A549 (cell line): Measurements from ENCODE around the gene NTM. TPM values are rescaled to one million over a fixed set of nuclear protein-coding genes. Genes with fewer than 3 reads are reported as not detected.

ENCODE experiments used
- ATAC-seq, 2 experiments: fragments of 200-7000 bp in 1 of 2; fragments of >200 bp in 1 of 2; cut with Nextera tagmentation in 1 of 2; cut with Tn5 transposase in 1 of 2; 3 replicates each; pipeline versions ENCODE4 v1.8.0 to v1.9.1; 2018 to 2020; ENCODE audit warnings: mild to moderate bottlenecking in 1 of 2, moderate library complexity in 1 of 2
- CTCF ChIA-PET: fragments of 300-600 bp; sonication (Branson Sonifier 250); formaldehyde crosslinking; extraction: SDS; loops from one replicate; lab custom pipeline; 2021; ENCODE audit warnings: antibody characterized with exemption, inconsistent platforms; lab: Yijun Ruan, JAX
- POLR2A ChIA-PET: fragments of 350-600 bp; formaldehyde crosslinking; extraction: SDS; loops from one replicate; lab custom pipeline; 2021; ENCODE audit warnings: antibody characterized with exemption, inconsistent platforms; lab: Yijun Ruan, JAX
- DNase-seq, 2 experiments: peaks; one replicate each; pipeline versions ENCODE4 v3.0.0 to v3.0.0-alpha.2; 2011 to 2016; ENCODE audit warnings: low read depth in 1 of 2, low spot score in 1 of 2
- FAIRE-seq: peaks from 2 replicates; lab custom pipeline; 2011; peaks lifted over from hg19 to GRCh38; lab: Jason Lieb, UNC
- H3K27ac ChIP-seq, 2 experiments: fragments of >200 bp; sonication (Bioruptor Twin); formaldehyde crosslinking; 3 replicates each; pipeline ENCODE4 v1.5.1; 2016 to 2017
- H3K4me1 ChIP-seq: fragments of >200 bp; sonication (Bioruptor Twin); formaldehyde crosslinking; 3 replicates; pipeline ENCODE4 v1.6.1; 2016
- H3K4me2 ChIP-seq: fragments of >200 bp; sonication (Bioruptor Twin); formaldehyde crosslinking; 3 replicates; pipeline ENCODE4 v1.6.1; 2016
- H3K4me3 ChIP-seq: fragments of >200 bp; sonication (Bioruptor Twin); formaldehyde crosslinking; 3 replicates; pipeline ENCODE4 v1.5.1; 2016
- H3K9me3 ChIP-seq: fragments of >200 bp; sonication (Bioruptor Twin); formaldehyde crosslinking; 3 replicates; pipeline ENCODE4 v1.6.1; 2016
- CBX2 ChIP-seq: fragments of 200-600 bp; sonication (generic); IDR thresholded peaks from 2 replicates; pipeline ENCODE4 v1.6.1; 2016; ENCODE audit warnings: low read depth, mild to moderate bottlenecking, borderline replicate concordance
- CBX8 ChIP-seq: fragments of 200-600 bp; sonication (generic); IDR thresholded peaks from 2 replicates; pipeline ENCODE4 v1.6.1; 2016
- CEBPB ChIP-seq, 2 experiments: fragments of >200 bp in 1 of 2; sonication (Bioruptor Twin) in 1 of 2; formaldehyde crosslinking in 1 of 2; IDR thresholded peaks; 2 replicates each; pipeline ENCODE4 v1.6.1; 2012 to 2016
- EHF ChIP-seq: fragments of 250-450 bp; sonication (Bioruptor Pico); IDR thresholded peaks from 2 replicates; pipeline ENCODE4 v1.5.0; 2020; ENCODE audit warnings: mild to moderate bottlenecking
- EHMT2 ChIP-seq: fragments of 200-600 bp; sonication (generic); IDR thresholded peaks from 2 replicates; pipeline ENCODE4 v1.6.1; 2016; ENCODE audit warnings: antibody characterized with exemption, low read depth, mild to moderate bottlenecking, moderate library complexity
- EP300 ChIP-seq, 2 experiments: fragments of >200 bp; sonication (Bioruptor Twin); formaldehyde crosslinking; IDR thresholded peaks; 2 replicates in 1 of 2; 3 replicates in 1 of 2; pipeline ENCODE4 v1.6.1; 2016 to 2017
- FOSB ChIP-seq: fragments of 250-450 bp; sonication (Bioruptor Pico); IDR thresholded peaks from 2 replicates; pipeline ENCODE4 v1.5.0; 2020; ENCODE audit warnings: mild to moderate bottlenecking, moderate library complexity
- FOSL2 ChIP-seq, 2 experiments: fragments of 450-650 bp in 1 of 2; fragments of >200 bp in 1 of 2; sonication (Bioruptor Twin) in 1 of 2; formaldehyde crosslinking; IDR thresholded peaks; 2 replicates each; pipeline versions ENCODE4 v1.5.0 to v1.6.1; 2016 to 2020; ENCODE audit warnings: mild to moderate bottlenecking in 1 of 2, moderate library complexity in 1 of 2
- HEYL ChIP-seq: fragments of 250-450 bp; sonication (Bioruptor Pico); IDR thresholded peaks from 2 replicates; pipeline ENCODE4 v1.8.0; 2021; ENCODE audit warnings: mild to moderate bottlenecking, moderate library complexity
- HOXB13 ChIP-seq: fragments of 250-450 bp; sonication (Bioruptor Pico); IDR thresholded peaks from 2 replicates; pipeline ENCODE4 v1.5.0; 2020; ENCODE audit warnings: low read depth, mild to moderate bottlenecking, moderate library complexity
- HOXB5 ChIP-seq: fragments of 250-450 bp; sonication (Bioruptor Pico); IDR thresholded peaks from 2 replicates; pipeline ENCODE4 v1.5.0; 2020; ENCODE audit warnings: mild to moderate bottlenecking, moderate library complexity
- KDM1A ChIP-seq: fragments of 200-600 bp; sonication (generic); IDR thresholded peaks from 2 replicates; pipeline ENCODE4 v1.6.1; 2016; ENCODE audit warnings: low read depth, mild to moderate bottlenecking
- MAX ChIP-seq: IDR thresholded peaks from 2 replicates; pipeline ENCODE4 v1.6.1; 2012
- MAZ ChIP-seq: fragments of 150-350 bp; IDR thresholded peaks from 2 replicates; pipeline ENCODE4 v1.6.1; 2014; ENCODE audit warnings: antibody characterized with exemption, low read depth, low read length, borderline replicate concordance
- NR3C1 ChIP-seq: fragments of >200 bp; sonication (Bioruptor Twin); formaldehyde crosslinking; IDR thresholded peaks from 3 replicates; pipeline ENCODE4 v1.6.1; 2017
- PHF8 ChIP-seq: fragments of 200-600 bp; sonication (generic); IDR thresholded peaks from 2 replicates; pipeline ENCODE4 v1.6.1; 2016; ENCODE audit warnings: low read depth, mild to moderate bottlenecking, antibody characterized with exemption, moderate library complexity, borderline replicate concordance
- POLR2AphosphoS2 ChIP-seq: conservative IDR thresholded peaks from 2 replicates; pipeline ENCODE4 v1.6.1; 2012; ENCODE audit warnings: low read length, improper control_type of control experiment, inconsistent platforms
- RAD21 ChIP-seq, 2 experiments: fragments of >200 bp in 1 of 2; sonication (Bioruptor Twin) in 1 of 2; formaldehyde crosslinking in 1 of 2; IDR thresholded peaks in 1 of 2; conservative IDR thresholded peaks in 1 of 2; 2 replicates in 1 of 2; 3 replicates in 1 of 2; pipeline ENCODE4 v1.6.1; 2012 to 2018; ENCODE audit warnings: inconsistent platforms in 1 of 2
- RARB ChIP-seq: fragments of 250-450 bp; sonication (Bioruptor Pico); IDR thresholded peaks from 2 replicates; pipeline ENCODE4 v1.8.0; 2021; ENCODE audit warnings: mild to moderate bottlenecking, moderate library complexity
- RCOR1 ChIP-seq: fragments of 150-350 bp; IDR thresholded peaks from 2 replicates; pipeline ENCODE4 v1.6.1; 2014; ENCODE audit warnings: antibody characterized with exemption, low read length, low read depth
- RFX5 ChIP-seq: fragments of 450-650 bp; IDR thresholded peaks from 2 replicates; pipeline ENCODE4 v1.7.1; 2014; ENCODE audit warnings: antibody characterized with exemption, mild to moderate bottlenecking, moderate library complexity
- SMC3 ChIP-seq: fragments of >200 bp; sonication (Bioruptor Twin); formaldehyde crosslinking; IDR thresholded peaks from 3 replicates; pipeline ENCODE4 v1.6.1; 2018; ENCODE audit warnings: inconsistent platforms
- TFCP2L1 ChIP-seq: fragments of 250-450 bp; sonication (Bioruptor Pico); IDR thresholded peaks from 2 replicates; pipeline ENCODE4 v1.5.0; 2021; ENCODE audit warnings: mild to moderate bottlenecking
- ZC3H11A ChIP-seq: fragments of 450-650 bp; IDR thresholded peaks from 2 replicates; pipeline ENCODE4 v1.6.1; 2014; ENCODE audit warnings: antibody characterized with exemption, mild to moderate bottlenecking
- ZFP36 ChIP-seq: fragments of 450-650 bp; IDR thresholded peaks from 2 replicates; pipeline ENCODE4 v1.6.1; 2014; ENCODE audit warnings: borderline replicate concordance; ENCODE audit not compliant: partially characterized antibody
- ZNF302 ChIP-seq: fragments of 250-450 bp; sonication (Bioruptor Pico); IDR thresholded peaks from 2 replicates; pipeline ENCODE4 v1.9.0; 2021; ENCODE audit warnings: inconsistent platforms, mild to moderate bottlenecking, moderate library complexity
- ZSCAN20 ChIP-seq: fragments of 250-450 bp; sonication (Bioruptor Pico); IDR thresholded peaks from 2 replicates; pipeline ENCODE4 v1.8.0; 2022; ENCODE audit warnings: mild to moderate bottlenecking, moderate library complexity
- WGBS: methylation state at CpG from one replicate; pipeline ENCODE4 v1.1.6; 2017; ENCODE audit errors: missing lambda C conversion rate; 5-methylcytosine and 5-hydroxymethylcytosine counted together
- polyA plus RNA-seq, 4 experiments: library from polyadenylated mRNA; depleted of rRNA in 3 of 4; stranded (reverse); fragments of >200 nt; fragmentation: RNase III in 1 of 4; extraction: RNeasy Plus Mini Kit Qiagen cat#74134 plus additional on column Dnase treatment in 1 of 4; gene quantifications; 2 replicates in 3 of 4; 3 replicates in 1 of 4; pipeline ENCODE4 v1.2.3, GENCODE V29; 2011 to 2017
- TF ChIP-seq, protein P1 (sequence below): fragments of 150-350 bp; IDR thresholded peaks from 2 replicates; pipeline ENCODE4 v1.6.1; 2014; ENCODE audit warnings: low read depth, mild to moderate bottlenecking, low read length
- TF ChIP-seq, protein P2 (sequence below): fragments of 250-450 bp; sonication (Bioruptor Pico); IDR thresholded peaks from 2 replicates; pipeline ENCODE4 v1.5.0; 2021; ENCODE audit warnings: mild to moderate bottlenecking, moderate library complexity, borderline replicate concordance
- TF ChIP-seq, protein P3 (sequence below): fragments of >200 bp; sonication (Bioruptor Twin); formaldehyde crosslinking; IDR thresholded peaks from 2 replicates; pipeline ENCODE4 v1.6.1; 2016
- TF ChIP-seq, protein P4 (sequence below): fragments of >200 bp; sonication (Bioruptor Twin); formaldehyde crosslinking; IDR thresholded peaks from 3 replicates; pipeline ENCODE4 v1.6.1; 2016
- TF ChIP-seq, protein P5 (sequence below): fragments of 450-650 bp; IDR thresholded peaks from 2 replicates; pipeline ENCODE4 v1.6.1; 2014; ENCODE audit warnings: antibody characterized with exemption

NTM gene
- polyA plus RNA-seq, 2 of the 4 experiments (the other 2 are of a cell fraction) = not detected

DNA sequence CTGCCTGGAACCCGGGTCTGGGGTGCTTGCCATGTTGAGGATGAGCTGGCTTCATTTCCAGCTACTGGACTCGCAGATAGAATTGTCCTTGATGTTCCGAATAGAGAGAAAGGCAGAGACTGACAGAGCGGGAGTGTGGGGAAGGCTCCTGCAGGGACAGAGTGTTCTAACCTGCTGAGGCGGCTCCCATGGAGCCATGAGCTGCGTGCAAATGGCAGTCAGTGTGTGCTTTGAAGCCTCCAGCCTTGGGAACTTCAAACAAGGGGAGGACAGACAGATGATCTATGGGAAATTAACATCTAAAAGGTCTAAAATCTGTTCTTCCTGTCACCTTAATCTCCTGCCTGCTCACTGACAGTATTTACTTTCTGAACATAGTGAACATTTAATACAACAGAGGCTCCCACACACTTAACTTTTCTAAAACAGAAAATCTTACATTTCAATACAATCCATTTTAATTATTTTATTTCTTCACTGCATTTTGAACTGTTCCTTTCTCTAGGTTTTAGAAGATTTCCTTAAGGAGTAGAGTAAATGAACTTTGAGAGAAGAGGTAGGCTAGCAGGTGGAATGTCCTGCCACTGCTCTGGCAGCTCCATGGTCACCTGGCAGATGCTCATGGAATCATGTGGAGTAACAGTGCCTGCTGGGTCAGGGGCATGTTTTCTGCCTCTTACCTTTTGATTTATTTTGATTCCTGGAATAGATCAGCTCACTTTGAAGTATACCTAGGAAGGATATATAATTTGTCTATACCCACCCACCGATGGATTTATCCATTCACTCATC is 481.7 kb downstream of the NTM start:
- Histone ChIP-seq H3K4me1 (no peaks in the 10 kb centered on the region), H3K4me2 (no peak overlapping the region), H3K27ac (no peak overlapping the region), H3K4me3 (no peak overlapping the region), H3K9me3 (no peaks in the 10 kb centered on the region)
- TF ChIP-seq CBX2 (no peak), KDM1A (no peak), RCOR1 (no peak), HOXB5 (no peak), POLR2AphosphoS2 (no peak), CEBPB (IDR thresholded peaks at IDR 0.05) (no peak), EP300 (IDR thresholded peaks at IDR 0.05) (no peak), PHF8 (no peak), FOSB (CRISPR knock-in tag) (no peak), MAZ (no peak), MAX (no peak), RARB (CRISPR knock-in tag) (no peak), ZFP36 (no peak), FOSL2 (IDR thresholded peaks at IDR 0.05) (no peak), FOSL2 (CRISPR knock-in tag; IDR thresholded peaks at IDR 0.05) (no peak), NR3C1 (no peak), TFCP2L1 (CRISPR knock-in tag) (no peak), HOXB13 (CRISPR knock-in tag) (no peak)
- TF ChIP-seq, protein P1, sequence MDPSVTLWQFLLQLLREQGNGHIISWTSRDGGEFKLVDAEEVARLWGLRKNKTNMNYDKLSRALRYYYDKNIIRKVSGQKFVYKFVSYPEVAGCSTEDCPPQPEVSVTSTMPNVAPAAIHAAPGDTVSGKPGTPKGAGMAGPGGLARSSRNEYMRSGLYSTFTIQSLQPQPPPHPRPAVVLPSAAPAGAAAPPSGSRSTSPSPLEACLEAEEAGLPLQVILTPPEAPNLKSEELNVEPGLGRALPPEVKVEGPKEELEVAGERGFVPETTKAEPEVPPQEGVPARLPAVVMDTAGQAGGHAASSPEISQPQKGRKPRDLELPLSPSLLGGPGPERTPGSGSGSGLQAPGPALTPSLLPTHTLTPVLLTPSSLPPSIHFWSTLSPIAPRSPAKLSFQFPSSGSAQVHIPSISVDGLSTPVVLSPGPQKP = no peak
- TF ChIP-seq, protein P2, sequence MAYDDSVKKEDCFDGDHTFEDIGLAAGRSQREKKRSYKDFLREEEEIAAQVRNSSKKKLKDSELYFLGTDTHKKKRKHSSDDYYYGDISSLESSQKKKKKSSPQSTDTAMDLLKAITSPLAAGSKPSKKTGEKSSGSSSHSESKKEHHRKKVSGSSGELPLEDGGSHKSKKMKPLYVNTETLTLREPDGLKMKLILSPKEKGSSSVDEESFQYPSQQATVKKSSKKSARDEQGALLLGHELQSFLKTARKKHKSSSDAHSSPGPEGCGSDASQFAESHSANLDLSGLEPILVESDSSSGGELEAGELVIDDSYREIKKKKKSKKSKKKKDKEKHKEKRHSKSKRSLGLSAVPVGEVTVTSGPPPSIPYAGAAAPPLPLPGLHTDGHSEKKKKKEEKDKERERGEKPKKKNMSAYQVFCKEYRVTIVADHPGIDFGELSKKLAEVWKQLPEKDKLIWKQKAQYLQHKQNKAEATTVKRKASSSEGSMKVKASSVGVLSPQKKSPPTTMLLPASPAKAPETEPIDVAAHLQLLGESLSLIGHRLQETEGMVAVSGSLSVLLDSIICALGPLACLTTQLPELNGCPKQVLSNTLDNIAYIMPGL (CRISPR knock-in tag) = no peak
- TF ChIP-seq, protein P3, sequence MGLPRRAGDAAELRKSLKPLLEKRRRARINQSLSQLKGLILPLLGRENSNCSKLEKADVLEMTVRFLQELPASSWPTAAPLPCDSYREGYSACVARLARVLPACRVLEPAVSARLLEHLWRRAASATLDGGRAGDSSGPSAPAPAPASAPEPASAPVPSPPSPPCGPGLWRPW = no peak
- CTCF ChIA-PET = no interaction called here
- FAIRE-seq (no peak), DNase-seq (no peak), ATAC-seq (no peak)
- POLR2A ChIA-PET = no interaction called here
- WGBS = 5% methylated on average over 7 of the region's 7 CpGs

GRCh38 chr11:131852757-131853156 is 482.3 kb downstream of the NTM start:
- FAIRE-seq (no peak), ATAC-seq (no peak), DNase-seq (no peak)
- Histone ChIP-seq H3K4me3 (no peak overlapping the region), H3K9me3 (no peaks in the 10 kb centered on the region), H3K4me1 (no peaks in the 10 kb centered on the region), H3K4me2 (no peak overlapping the region), H3K27ac (no peak overlapping the region)
- 2% methylated on average over 3 of the region's 3 CpGs for WGBS
- TF ChIP-seq MAZ (no peak), ZC3H11A (no peak), PHF8 (no peak), RAD21 (conservative IDR thresholded peaks at IDR 0.05 in 1 of 2, IDR thresholded peaks at IDR 0.05 in 1 of 2) (no peak), CEBPB (IDR thresholded peaks at IDR 0.05) (no peak), ZSCAN20 (CRISPR knock-in tag) (no peak), ZNF302 (CRISPR knock-in tag) (no peak), CBX8 (no peak), RFX5 (no peak), SMC3 (no peak), HEYL (CRISPR knock-in tag) (no peak), EHMT2 (no peak), POLR2AphosphoS2 (no peak), HOXB13 (CRISPR knock-in tag) (no peak), EHF (CRISPR knock-in tag) (no peak)
- TF ChIP-seq, protein P4, sequence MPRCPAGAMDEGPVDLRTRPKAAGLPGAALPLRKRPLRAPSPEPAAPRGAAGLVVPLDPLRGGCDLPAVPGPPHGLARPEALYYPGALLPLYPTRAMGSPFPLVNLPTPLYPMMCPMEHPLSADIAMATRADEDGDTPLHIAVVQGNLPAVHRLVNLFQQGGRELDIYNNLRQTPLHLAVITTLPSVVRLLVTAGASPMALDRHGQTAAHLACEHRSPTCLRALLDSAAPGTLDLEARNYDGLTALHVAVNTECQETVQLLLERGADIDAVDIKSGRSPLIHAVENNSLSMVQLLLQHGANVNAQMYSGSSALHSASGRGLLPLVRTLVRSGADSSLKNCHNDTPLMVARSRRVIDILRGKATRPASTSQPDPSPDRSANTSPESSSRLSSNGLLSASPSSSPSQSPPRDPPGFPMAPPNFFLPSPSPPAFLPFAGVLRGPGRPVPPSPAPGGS = no peak
- TF ChIP-seq, protein P5, sequence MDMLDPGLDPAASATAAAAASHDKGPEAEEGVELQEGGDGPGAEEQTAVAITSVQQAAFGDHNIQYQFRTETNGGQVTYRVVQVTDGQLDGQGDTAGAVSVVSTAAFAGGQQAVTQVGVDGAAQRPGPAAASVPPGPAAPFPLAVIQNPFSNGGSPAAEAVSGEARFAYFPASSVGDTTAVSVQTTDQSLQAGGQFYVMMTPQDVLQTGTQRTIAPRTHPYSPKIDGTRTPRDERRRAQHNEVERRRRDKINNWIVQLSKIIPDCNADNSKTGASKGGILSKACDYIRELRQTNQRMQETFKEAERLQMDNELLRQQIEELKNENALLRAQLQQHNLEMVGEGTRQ = no peak
- TF ChIP-seq, protein P3 = no peak
- ChIA-PET POLR2A (no interaction called here), CTCF (no interaction called here)
